Renal cortex interstitium (tissue), 15 donors: Measurements from ENCODE around the gene DYNLT2B. TPM values are rescaled to one million over a fixed set of nuclear protein-coding genes. Genes with fewer than 3 reads are reported as not detected.
"Not testable (repeated sequence)": the region's sequence is repeated elsewhere in the genome, so short reads cannot be mapped to it uniquely, and the experiment has no call there.

Source experiments
- DNase-seq, 11 donors: peaks; one replicate each; pipeline ENCODE4 v3.0.0-alpha.2; 2013; ENCODE audit warnings: low read depth in 9 of 11, low spot score in 4 of 11; ENCODE audit errors: extremely low read depth in 1 of 11
- long read RNA-seq, 16 experiments: transcript quantifications; one replicate each; lab custom pipeline, GENCODE V29; 2026
- polyA plus RNA-seq, 3 donors: library from polyadenylated mRNA; unstranded; fragments of 120-200 nt; gene quantifications; one replicate each; pipeline ENCODE4 v1.2.1, GENCODE V29; 2013; ENCODE audit not compliant: insufficient read length in 3 of 3

Gene DYNLT2B
- 10 to 100 TPM; 32.3 to 40.0 (median 36.3) TPM for polyA plus RNA-seq
- long read RNA-seq, donor 1, transcript TCTEX1D2-202 (5 exons, 603 nt), result minor isoform, 7 of 31 reads
- long read RNA-seq, donor 1, transcript TCTEX1D2-201 (5 exons, 673 nt), result major isoform, 21 of 31 reads
- long read RNA-seq, donor 1, partial matches to known transcripts, result 0 of 31 reads
- long read RNA-seq, donor 1, other reads (novel, unspliced or antisense), result 0 of 31 reads
- long read RNA-seq, donor 2, transcript TCTEX1D2-201 (5 exons, 673 nt), result major isoform, 14 of 28 reads
- long read RNA-seq, donor 2, transcript TCTEX1D2-204 (2 exons, 457 nt), result minor isoform, 5 of 28 reads
- long read RNA-seq, donor 2, transcript TCTEX1D2-202 (5 exons, 603 nt), result minor isoform, 9 of 28 reads
- long read RNA-seq, donor 2, partial matches to known transcripts, result 0 of 28 reads
- long read RNA-seq, donor 2, other reads (novel, unspliced or antisense), result 0 of 28 reads
- long read RNA-seq, donor 3, transcript TCTEX1D2-201 (5 exons, 673 nt), result major isoform, 22 of 31 reads
- long read RNA-seq, donor 3, transcript TCTEX1D2-202 (5 exons, 603 nt), result minor isoform, 6 of 31 reads
- long read RNA-seq, donor 3, partial matches to known transcripts, result 0 of 31 reads
- long read RNA-seq, donor 3, other reads (novel, unspliced or antisense), result 0 of 31 reads
- long read RNA-seq, donor 4, transcript TCTEX1D2-202 (5 exons, 603 nt), result minor isoform, 9 of 22 reads
- long read RNA-seq, donor 4, transcript TCTEX1D2-201 (5 exons, 673 nt), result major isoform, 13 of 22 reads
- long read RNA-seq, donor 4, partial matches to known transcripts, result 0 of 22 reads
- long read RNA-seq, donor 4, other reads (novel, unspliced or antisense), result 0 of 22 reads
- long read RNA-seq, donor 5, result 0 reads
- long read RNA-seq, donor 6, transcript TCTEX1D2-201 (5 exons, 673 nt), result major isoform, 19 of 29 reads
- long read RNA-seq, donor 6, transcript TCTEX1D2-204 (2 exons, 457 nt), result minor isoform, 6 of 29 reads
- long read RNA-seq, donor 6, partial matches to known transcripts, result 0 of 29 reads
- long read RNA-seq, donor 6, other reads (novel, unspliced or antisense), result 0 of 29 reads
- long read RNA-seq, donor 7, transcript TCTEX1D2-201 (5 exons, 673 nt), result major isoform, 21 of 39 reads
- long read RNA-seq, donor 7, transcript TCTEX1D2-202 (5 exons, 603 nt), result minor isoform, 14 of 39 reads
- long read RNA-seq, donor 7, partial matches to known transcripts, result 0 of 39 reads
- long read RNA-seq, donor 7, other reads (novel, unspliced or antisense), result 0 of 39 reads
- long read RNA-seq, donor 8, result 0 reads
- long read RNA-seq, donor 9, transcript TCTEX1D2-201 (5 exons, 673 nt), result major isoform, 10 of 21 reads
- long read RNA-seq, donor 9, transcript TCTEX1D2-202 (5 exons, 603 nt), result major isoform, 10 of 21 reads
- long read RNA-seq, donor 9, partial matches to known transcripts, result 0 of 21 reads
- long read RNA-seq, donor 9, other reads (novel, unspliced or antisense), result 0 of 21 reads
- long read RNA-seq, donor 10, transcript TCTEX1D2-204 (2 exons, 457 nt), result minor isoform, 7 of 32 reads
- long read RNA-seq, donor 10, transcript TCTEX1D2-201 (5 exons, 673 nt), result major isoform, 21 of 32 reads
- long read RNA-seq, donor 10, partial matches to known transcripts, result 0 of 32 reads
- long read RNA-seq, donor 10, other reads (novel, unspliced or antisense), result 0 of 32 reads
- long read RNA-seq, donor 11, transcript TCTEX1D2-201 (5 exons, 673 nt), result major isoform, 9 of 13 reads
- long read RNA-seq, donor 11, partial matches to known transcripts, result 0 of 13 reads
- long read RNA-seq, donor 11, other reads (novel, unspliced or antisense), result 0 of 13 reads
- long read RNA-seq, donor 12, transcript TCTEX1D2-201 (5 exons, 673 nt), result major isoform, 8 of 18 reads
- long read RNA-seq, donor 12, partial matches to known transcripts, result 5 of 18 reads
- long read RNA-seq, donor 12, other reads (novel, unspliced or antisense), result 0 of 18 reads
- long read RNA-seq, donor 13, result 0 reads
- long read RNA-seq, donor 14, transcript TCTEX1D2-201 (5 exons, 673 nt), result major isoform, 23 of 33 reads
- long read RNA-seq, donor 14, transcript TCTEX1D2-202 (5 exons, 603 nt), result minor isoform, 8 of 33 reads
- long read RNA-seq, donor 14, partial matches to known transcripts, result 0 of 33 reads
- long read RNA-seq, donor 14, other reads (novel, unspliced or antisense), result 0 of 33 reads
- long read RNA-seq, donor 15, transcript TCTEX1D2-201 (5 exons, 673 nt), result major isoform, 5 of 11 reads
- long read RNA-seq, donor 15, transcript TCTEX1D2-202 (5 exons, 603 nt), result major isoform, 5 of 11 reads
- long read RNA-seq, donor 15, partial matches to known transcripts, result 0 of 11 reads
- long read RNA-seq, donor 15, other reads (novel, unspliced or antisense), result 0 of 11 reads
- long read RNA-seq, donor 16, transcript TCTEX1D2-204 (2 exons, 457 nt), result minor isoform, 6 of 59 reads
- long read RNA-seq, donor 16, transcript TCTEX1D2-201 (5 exons, 673 nt), result major isoform, 34 of 59 reads
- long read RNA-seq, donor 16, transcript TCTEX1D2-202 (5 exons, 603 nt), result minor isoform, 19 of 59 reads
- long read RNA-seq, donor 16, partial matches to known transcripts, result 0 of 59 reads
- long read RNA-seq, donor 16, other reads (novel, unspliced or antisense), result 0 of 59 reads

DNA sequence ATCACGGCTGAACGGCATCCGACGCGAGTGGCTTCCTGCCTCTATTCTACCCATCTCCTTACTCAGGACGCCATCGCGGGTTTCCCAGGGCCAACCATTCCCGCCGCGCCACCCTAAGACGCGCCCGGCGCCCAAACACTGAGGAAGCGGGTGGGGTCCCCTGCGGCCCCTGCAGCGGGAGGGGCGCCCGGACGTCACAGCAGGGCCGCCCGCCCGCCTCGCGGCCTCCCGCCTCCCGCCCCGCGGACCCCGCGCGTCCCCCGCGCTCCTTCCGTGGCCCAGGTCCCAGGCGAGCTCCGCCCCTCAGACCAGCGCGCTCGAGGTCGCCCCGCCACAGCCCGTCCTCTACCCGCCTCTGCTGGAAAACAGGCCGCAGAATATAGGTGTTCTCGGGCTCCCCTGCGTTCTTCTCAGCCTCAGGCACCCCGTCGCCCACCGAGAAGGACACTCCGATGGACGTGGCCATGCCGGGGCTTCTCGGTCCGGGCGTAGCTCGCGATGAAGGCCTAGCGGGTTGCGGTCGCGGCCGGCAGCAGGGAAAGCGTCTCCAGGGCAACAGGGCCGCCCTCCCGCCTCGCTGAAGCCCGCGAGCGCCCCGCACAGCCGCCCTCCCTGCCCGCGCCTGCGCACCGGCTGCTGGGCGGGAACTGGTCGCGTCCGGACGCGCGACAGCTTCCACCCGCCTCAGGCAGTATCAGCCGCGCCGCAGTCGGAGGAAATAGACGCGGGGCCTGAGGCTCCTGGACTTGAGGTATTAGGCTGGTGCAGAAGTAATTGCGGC is at the start of gene DYNLT2B:
Gene DYNLT2B (minus strand): TSS at position 554 of the 781 bp plus-strand sequence. CDS start 88 bp downstream, at position 466.
- DNase-seq, result peak; percentile 74 to 90 (median 87)

DNA sequence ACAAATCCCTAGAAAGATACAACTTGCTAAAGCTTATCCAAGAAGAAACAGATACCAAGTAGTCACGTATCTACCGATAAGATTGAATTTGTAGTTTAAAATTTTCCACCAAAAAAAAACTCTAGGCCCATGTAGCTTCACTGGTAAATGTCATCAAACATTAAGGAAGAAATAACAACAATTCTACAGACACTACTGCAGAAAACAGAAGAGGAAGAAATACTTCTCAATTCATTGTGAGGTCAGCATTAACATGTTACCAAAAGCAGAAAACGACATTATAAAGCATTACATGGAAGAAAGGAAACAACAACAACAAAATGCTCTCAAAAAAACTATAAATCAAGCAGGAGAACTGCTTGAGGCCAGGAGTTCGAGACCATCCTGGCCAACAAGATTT is 47.7 kb upstream of the DYNLT2B start:
- no peak for DNase-seq

DNA sequence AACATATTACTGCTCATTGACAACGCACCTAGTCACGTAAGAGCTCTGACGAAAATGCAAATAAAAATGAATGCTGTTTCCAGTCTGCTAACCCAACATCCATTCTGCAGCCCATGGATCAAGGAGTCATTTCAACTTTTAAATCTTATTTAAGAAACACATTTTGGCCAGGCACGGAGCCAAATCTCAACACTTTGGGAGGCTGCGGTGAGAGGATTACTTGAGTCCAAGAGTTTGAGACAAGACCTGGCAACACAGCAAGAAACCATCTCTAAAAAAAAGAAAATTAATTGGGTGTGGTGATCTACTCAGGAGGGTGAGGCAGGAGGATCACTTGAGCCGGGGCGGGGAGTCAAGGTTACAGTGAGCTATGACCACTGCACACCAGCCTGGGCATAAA is 42.5 kb upstream of the DYNLT2B start:
- DNase-seq, result no peak

DNA sequence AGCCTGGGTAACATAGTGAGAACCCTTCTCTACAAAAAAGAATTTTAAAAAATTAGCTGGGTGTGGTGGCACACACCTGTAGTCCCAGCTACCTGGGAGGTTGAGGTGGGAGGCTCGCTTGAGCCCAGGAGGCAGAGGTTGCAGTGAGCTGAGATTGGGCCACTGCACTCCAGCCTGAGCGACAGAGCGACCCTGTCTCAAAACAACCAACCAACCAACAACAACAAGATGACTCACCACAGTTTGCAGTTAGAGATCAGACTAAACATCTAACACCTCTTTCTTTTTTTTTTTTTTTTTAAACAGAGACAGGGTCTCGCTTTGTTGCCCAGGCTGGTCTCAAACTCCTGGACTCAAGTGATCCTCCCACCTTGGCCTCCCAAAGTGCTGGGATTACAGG is 40.5 kb upstream of the DYNLT2B start:
- not testable (repeated sequence) for DNase-seq

DNA sequence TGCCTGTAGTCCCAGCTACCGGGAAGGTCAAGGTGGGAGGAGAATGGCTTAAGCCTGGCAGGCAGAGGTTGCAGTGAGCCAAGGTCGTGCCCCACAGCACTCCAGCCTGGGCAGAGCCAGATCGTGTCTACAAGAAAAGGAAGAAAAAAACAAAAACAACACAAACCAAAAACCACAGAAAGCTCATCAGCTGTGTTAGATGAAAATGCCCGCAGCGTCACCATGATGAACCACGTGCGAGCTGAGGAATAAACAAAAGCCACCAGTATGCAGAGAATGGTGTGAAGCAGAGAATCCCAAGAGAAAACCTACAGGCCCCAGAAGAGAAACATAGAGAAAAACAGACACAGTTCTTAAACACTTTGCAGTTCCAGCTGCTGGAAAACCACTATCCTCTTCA is 39.9 kb upstream of the DYNLT2B start:
- no peak for DNase-seq

- DNase-seq, result no peak
These were observed 38.5 kb upstream of the DYNLT2B start for GRCh38 chr3:196356556-196356955.

DNA sequence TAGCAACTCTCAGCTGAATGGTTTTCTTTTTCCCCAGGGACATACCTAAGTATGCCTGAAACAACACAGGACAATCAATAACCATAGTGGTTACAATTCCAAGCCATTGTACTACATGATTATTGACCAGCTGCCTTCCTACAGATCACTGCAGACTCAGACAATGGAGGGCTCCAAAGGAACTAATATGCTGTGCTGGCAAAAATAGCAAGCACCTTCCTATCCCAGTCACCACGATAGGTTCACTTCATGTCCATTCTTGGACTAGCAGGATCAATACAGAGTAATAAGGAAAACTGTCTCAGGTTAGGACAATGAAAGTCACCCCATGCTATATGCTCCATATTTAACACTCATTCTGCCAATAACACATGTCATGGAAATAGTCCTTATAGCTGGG is 37.6 kb upstream of the DYNLT2B start:
- no peak for DNase-seq

- no peak for DNase-seq
These were observed 36.1 kb upstream of the DYNLT2B start for GRCh38 chr3:196354132-196354531.

DNA sequence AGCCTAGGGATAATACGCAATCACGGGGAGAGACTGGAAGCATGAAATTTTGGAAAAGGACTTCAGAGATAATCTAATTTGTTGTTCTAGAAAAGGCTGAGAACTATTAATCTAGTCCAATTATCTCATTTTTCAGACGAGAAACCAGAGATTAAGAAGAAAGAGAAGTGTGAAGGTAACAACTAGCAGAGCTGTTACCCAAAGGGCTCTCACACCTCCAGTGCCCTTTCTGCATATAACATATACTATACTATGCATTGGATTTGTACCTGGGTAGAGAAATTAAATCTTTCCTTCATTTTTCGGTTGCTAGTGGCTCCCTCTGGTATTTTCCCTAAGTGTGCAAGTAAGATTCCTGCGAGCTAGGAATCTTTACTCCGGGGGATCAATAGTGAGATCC is 33.5 kb upstream of the DYNLT2B start:
- no peak for DNase-seq

DNA sequence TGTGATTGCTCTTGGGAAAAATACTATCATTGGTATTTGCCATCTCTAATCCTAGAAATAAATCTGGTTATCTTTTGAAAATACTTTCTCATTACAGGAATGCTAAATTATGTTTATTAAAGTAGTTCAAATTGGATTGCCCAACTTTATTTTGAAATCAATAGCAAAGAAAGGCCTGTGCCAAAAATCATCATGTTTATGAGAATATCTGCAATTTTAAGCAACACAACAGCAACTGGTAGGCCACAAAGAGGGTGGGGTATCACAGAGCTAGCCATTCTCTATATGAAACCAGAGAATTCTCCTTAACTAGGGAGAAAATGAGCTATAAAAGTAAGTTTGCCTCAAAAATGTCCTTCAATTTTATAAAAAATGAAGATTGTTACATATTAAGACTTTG is 32.0 kb upstream of the DYNLT2B start:
- no peak for DNase-seq

DNA sequence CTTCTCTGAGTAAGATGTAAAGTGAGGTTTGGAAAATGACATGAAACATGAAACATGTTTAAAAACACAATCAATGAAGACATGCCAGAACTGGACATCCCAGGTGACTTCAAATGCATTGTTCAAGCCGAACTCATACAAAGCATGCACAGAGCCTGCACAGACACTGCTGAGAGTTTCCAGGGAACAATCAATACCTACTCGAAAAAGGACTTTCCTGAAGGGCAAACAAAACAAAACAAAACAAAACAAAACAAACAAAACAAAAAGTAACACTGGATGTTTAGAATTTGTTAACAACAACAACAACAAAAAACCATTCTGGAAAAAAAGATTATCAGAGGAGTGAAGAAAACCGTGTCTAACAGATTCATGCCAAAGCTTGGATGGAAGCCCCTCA is 30.7 kb upstream of the DYNLT2B start:
- no peak for DNase-seq

DNA sequence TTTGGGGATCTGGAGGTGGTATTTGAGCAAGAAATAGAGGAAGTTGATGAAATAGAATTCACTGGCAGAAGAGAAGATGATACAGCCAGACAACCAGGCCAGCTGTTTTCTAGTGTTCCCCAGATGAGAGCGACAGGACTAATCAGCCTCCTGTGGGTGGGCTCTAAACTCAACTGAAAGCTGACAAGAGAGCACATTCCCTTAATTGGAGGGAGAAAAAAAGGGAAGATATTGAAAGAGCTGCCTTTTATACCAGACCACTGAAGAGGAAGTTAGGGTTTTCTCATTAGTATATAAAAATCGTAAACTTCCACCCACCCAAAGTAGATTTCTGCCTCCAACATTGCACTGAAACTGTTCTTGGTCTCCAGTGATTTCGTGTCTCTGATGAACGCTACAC is 26.6 kb upstream of the DYNLT2B start:
- DNase-seq, result no peak

- DNase-seq, result not testable (repeated sequence)
These were observed 25.9 kb upstream of the DYNLT2B start for GRCh38 chr3:196343917-196344316.

- no peak for DNase-seq
These were observed 23.1 kb upstream of the DYNLT2B start for GRCh38 chr3:196341137-196341536.

DNA sequence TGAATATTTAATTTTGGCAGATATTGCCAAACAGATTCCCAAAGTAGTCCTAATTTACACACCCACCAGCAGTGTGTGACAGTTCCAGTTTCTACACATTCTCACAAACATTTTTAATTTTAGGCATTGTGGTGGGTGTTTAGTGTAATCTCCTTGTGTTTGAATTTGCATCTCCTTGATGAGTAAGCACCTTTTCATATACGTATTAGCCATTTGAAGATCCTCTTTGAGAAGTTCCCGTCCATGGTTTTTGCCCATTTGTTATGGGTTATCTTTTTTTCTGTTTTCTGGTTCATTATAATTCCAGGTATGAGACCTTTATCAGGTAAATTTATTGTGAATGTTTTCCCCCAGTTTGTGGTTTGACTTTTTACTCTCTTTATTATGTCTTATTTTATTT is 22.4 kb upstream of the DYNLT2B start:
- no peak for DNase-seq
